Left renal cortex interstitium (tissue), 4 donors: Measurements from ENCODE around the gene DCAF12. TPM values are rescaled to one million over a fixed set of nuclear protein-coding genes. Genes with fewer than 3 reads are reported as not detected.
A peak's percentile ranks its signal among the peaks of the same experiment; 100 is the strongest.
"Not testable (repeated sequence)": the region's sequence is repeated elsewhere in the genome, so short reads cannot be mapped to it uniquely, and the experiment has no call there.

ENCODE experiments used
- DNase-seq, 4 donors: peaks; one replicate each; pipeline ENCODE4 v3.0.0-alpha.2; 2013; ENCODE audit warnings: low read depth in 4 of 4, low spot score in 2 of 4, missing footprints in 1 of 4
- polyA plus RNA-seq, 4 donors: library from polyadenylated mRNA; unstranded; fragments of 120-200 nt; gene quantifications; one replicate each; pipeline ENCODE4 v1.2.1, GENCODE V29; 2013; ENCODE audit not compliant: insufficient read length in 4 of 4

The DCAF12 gene
- polyA plus RNA-seq, result 10 to 100 TPM; 59.2 to 60.8 (median 60.5) TPM

- peak; percentile 82 to 91 (median 87) for DNase-seq
Measured at GRCh38 chr9:34126207-34127034, at the start of gene DCAF12. Gene DCAF12, minus strand, starts transcription at chr9:34126698. Its CDS starts 267 bp downstream, at chr9:34126431.

GRCh38 chr9:34176089-34176488 is 49.6 kb upstream of the DCAF12 start:
- no peak for DNase-seq

- no peak for DNase-seq
Measured at GRCh38 chr9:34171753-34172535, 45.4 kb upstream of the DCAF12 start.

GRCh38 chr9:34170237-34170991 is 43.9 kb upstream of the DCAF12 start:
- peak in 1 of 4 donors; percentile 34 for DNase-seq

GRCh38 chr9:34169125-34169524 is 42.6 kb upstream of the DCAF12 start:
- no peak for DNase-seq

- DNase-seq, result no peak
Measured at GRCh38 chr9:34163434-34163833, 36.9 kb upstream of the DCAF12 start.

- no peak for DNase-seq
Measured at GRCh38 chr9:34158362-34158869, 31.9 kb upstream of the DCAF12 start.

GRCh38 chr9:34157898-34158297 is 31.4 kb upstream of the DCAF12 start:
- no peak for DNase-seq

- DNase-seq, result no peak
Measured at GRCh38 chr9:34157318-34157717, 30.8 kb upstream of the DCAF12 start.

- DNase-seq, result peak in 1 of 4 donors; percentile 16
Measured at GRCh38 chr9:34154057-34154456, 27.6 kb upstream of the DCAF12 start.

- no peak for DNase-seq
Measured at GRCh38 chr9:34151398-34151797, 24.9 kb upstream of the DCAF12 start.

GRCh38 chr9:34145165-34145564 is 18.7 kb upstream of the DCAF12 start:
- DNase-seq, result no peak

- DNase-seq, result no peak
Measured at GRCh38 chr9:34143116-34143515, 16.6 kb upstream of the DCAF12 start.

GRCh38 chr9:34140853-34141252 is 14.4 kb upstream of the DCAF12 start:
- DNase-seq, result no peak

- no peak for DNase-seq
Measured at GRCh38 chr9:34139477-34140146, 13.1 kb upstream of the DCAF12 start.

- not testable (repeated sequence) for DNase-seq
Measured at GRCh38 chr9:34138644-34139043, 12.1 kb upstream of the DCAF12 start.

GRCh38 chr9:34134521-34134920 is 8.0 kb upstream of the DCAF12 start:
- no peak for DNase-seq

GRCh38 chr9:34133436-34133949 is 7.0 kb upstream of the DCAF12 start:
- no peak for DNase-seq

- DNase-seq, result no peak
Measured at GRCh38 chr9:34131571-34131970, 5.1 kb upstream of the DCAF12 start.
